ENCODE results near the gene ALAS1.

- TF ChIP-seq POLR2A (IDR thresholded peaks at IDR 0.05) (no peak), CTCF (IDR thresholded peaks at IDR 0.05) (no peak), POLR2AphosphoS5 (IDR thresholded peaks at IDR 0.05; ENCODE audit: insufficient read depth in 1 of 2, low read depth in 1 of 2) (no peak)
Observed at GRCh38 chr3:52240886-52241370, 43.0 kb downstream of the ALAS1 start.
